HEK293T (cell line): ENCODE measurements around the gene IGFBP3.

Experiments used
- BHLHE40 ChIP-seq: fragments of 450-650 bp; IDR thresholded peaks from 2 replicates; pipeline ENCODE4 v1.6.1; 2016; ENCODE audit warnings: mild to moderate bottlenecking, moderate library complexity, borderline replicate concordance
- CTBP1 ChIP-seq: fragments of 450-650 bp; IDR thresholded peaks from 2 replicates; pipeline ENCODE4 v1.6.1; 2016; ENCODE audit warnings: borderline replicate concordance
- ELF4 ChIP-seq: fragments of 450-650 bp; IDR thresholded peaks from 2 replicates; pipeline ENCODE4 v1.6.1; 2017; ENCODE audit warnings: antibody characterized with exemption
- FOXA1 ChIP-seq: fragments of 450-650 bp; IDR thresholded peaks from 2 replicates; pipeline ENCODE4 v1.6.1; 2016; ENCODE audit warnings: mild to moderate bottlenecking
- FOXK2 ChIP-seq: fragments of 450-650 bp; IDR thresholded peaks from 2 replicates; pipeline ENCODE4 v1.6.1; 2016; ENCODE audit warnings: mild to moderate bottlenecking
- FOXM1 ChIP-seq: fragments of 450-650 bp; IDR thresholded peaks from 2 replicates; pipeline ENCODE4 v1.6.1; 2017; ENCODE audit warnings: mild to moderate bottlenecking, borderline replicate concordance
- NFRKB ChIP-seq: fragments of 450-650 bp; IDR thresholded peaks from 2 replicates; pipeline ENCODE4 v1.6.1; 2016; ENCODE audit warnings: mild to moderate bottlenecking, moderate library complexity
- SP1 ChIP-seq: fragments of 450-650 bp; IDR thresholded peaks from 2 replicates; pipeline ENCODE4 v1.6.1; 2017
- SUZ12 ChIP-seq: fragments of 450-650 bp; IDR thresholded peaks from 2 replicates; pipeline ENCODE4 v1.6.1; 2016; ENCODE audit warnings: mild to moderate bottlenecking
- TARDBP ChIP-seq: fragments of 450-650 bp; IDR thresholded peaks from 2 replicates; pipeline ENCODE4 v1.6.1; 2016

- no peak for TF ChIP-seq SUZ12
- no peak for TF ChIP-seq SP1
- TF ChIP-seq FOXM1, result no peak
- TF ChIP-seq TARDBP, result no peak
- no peak for TF ChIP-seq BHLHE40
- TF ChIP-seq CTBP1, result no peak
- no peak for TF ChIP-seq ELF4
- TF ChIP-seq FOXK2, result no peak
- no peak for TF ChIP-seq FOXA1
- no peak for TF ChIP-seq NFRKB
Observed at GRCh38 chr7:45940939-45941338, 19.9 kb upstream of the IGFBP3 start.
